Progenitor cell of endocrine pancreas (in vitro differentiated cells): ENCODE measurements around the gene PCBP3. TPM values are rescaled to one million over a fixed set of nuclear protein-coding genes. Genes with fewer than 3 reads are reported as not detected.

Experiments used
- DNase-seq: peaks from one replicate; pipeline ENCODE4 v3.0.0; 2021; ENCODE audit warnings: low spot score; ENCODE audit not compliant: unreplicated experiment
- H3K27ac Mint-ChIP-seq: 2 replicates; pipeline ENCODE4 v1.8.0; 2021; ENCODE audit warnings: mild to moderate bottlenecking, moderate library complexity, mixed read lengths
- H3K27me3 Mint-ChIP-seq: 2 replicates; pipeline ENCODE4 v1.8.0; 2021; ENCODE audit warnings: mixed read lengths
- H3K36me3 Mint-ChIP-seq: 2 replicates; pipeline ENCODE4 v1.8.0; 2022; ENCODE audit warnings: mixed read lengths; ENCODE audit not compliant: insufficient read depth
- H3K4me1 Mint-ChIP-seq: 2 replicates; pipeline ENCODE4 v1.8.0; 2021; ENCODE audit warnings: low read depth, mixed read lengths
- H3K4me3 Mint-ChIP-seq: 2 replicates; pipeline ENCODE4 v1.8.0; 2021; ENCODE audit warnings: low read depth, mild to moderate bottlenecking, moderate library complexity, mixed read lengths
- H3K9me3 Mint-ChIP-seq: 2 replicates; pipeline ENCODE4 v1.8.0; 2021; ENCODE audit warnings: low read depth, mixed read lengths
- CTCF ChIP-seq: fragments of 200-600 bp; sonication (generic); IDR thresholded peaks from one replicate; pipeline ENCODE4 v1.5.0; 2021; ENCODE audit warnings: antibody characterized with exemption, mild to moderate bottlenecking; ENCODE audit not compliant: unreplicated experiment
- total RNA-seq: library from RNA; stranded (reverse); gene quantifications from 2 replicates; pipeline ENCODE4 v1.2.1, GENCODE V29; 2021

Gene PCBP3
- total RNA-seq, 1 donor from 2014 or later = 3.7 TPM

GRCh38 chr21:45724994-45725843 lies 81.7 kb downstream of the PCBP3 start:
- Mint-ChIP-seq H3K27ac (no peak overlapping the region), H3K4me3 (no peak overlapping the region), H3K4me1 (no peaks in the 10 kb centered on the region), H3K9me3 (no peaks in the 10 kb centered on the region), H3K36me3 (no peaks in the 10 kb centered on the region), H3K27me3 (peaks cover 2% of the 10 kb centered on the region)
- no peak for DNase-seq
- TF ChIP-seq CTCF = no peak

- DNase-seq = no peak
- Mint-ChIP-seq H3K27me3 (peaks cover 2% of the 10 kb centered on the region), H3K4me3 (no peak overlapping the region), H3K27ac (no peak overlapping the region), H3K9me3 (no peaks in the 10 kb centered on the region), H3K4me1 (no peaks in the 10 kb centered on the region), H3K36me3 (no peaks in the 10 kb centered on the region)
- TF ChIP-seq CTCF = no peak
Measured at GRCh38 chr21:45725844-45726200, 82.3 kb downstream of the PCBP3 start.

- Mint-ChIP-seq H3K27me3 (peaks cover 2% of the 10 kb centered on the region), H3K36me3 (no peaks in the 10 kb centered on the region), H3K4me3 (no peak overlapping the region), H3K9me3 (no peaks in the 10 kb centered on the region), H3K27ac (no peak overlapping the region), H3K4me1 (no peaks in the 10 kb centered on the region)
- no peak for TF ChIP-seq CTCF
- DNase-seq = no peak
Measured at GRCh38 chr21:45726438-45726837, 82.9 kb downstream of the PCBP3 start.

GRCh38 chr21:45727390-45727789 lies 83.9 kb downstream of the PCBP3 start:
- no peak overlapping the region for H3K27ac Mint-ChIP-seq
- DNase-seq = no peak

More at GRCh38 chr21:45727390-45727789, 83.9 kb downstream of the PCBP3 start:
- H3K4me1 Mint-ChIP-seq = no peaks in the 10 kb centered on the region
- no peaks in the 10 kb centered on the region for H3K36me3 Mint-ChIP-seq
- H3K9me3 Mint-ChIP-seq = no peaks in the 10 kb centered on the region
- H3K27me3 Mint-ChIP-seq = peaks cover 2% of the 10 kb centered on the region
- H3K4me3 Mint-ChIP-seq = no peak overlapping the region
- no peak for TF ChIP-seq CTCF
